Suprapubic skin (tissue), 3 donors: ENCODE data around the gene RXRA.

Experiments used
- EP300 ChIP-seq: sonication (generic); formaldehyde crosslinking; IDR thresholded peaks from one replicate; pipeline ENCODE4 v1.6.1; 2017; ENCODE audit warnings: antibody characterized with exemption
- POLR2A ChIP-seq, 2 donors: fragments of 450-650 bp; IDR thresholded peaks; one replicate each; pipeline ENCODE4 v1.6.1; 2017; ENCODE audit warnings: antibody characterized with exemption in 2 of 2, mild to moderate bottlenecking in 2 of 2, moderate library complexity in 2 of 2
- TF ChIP-seq, protein P1 (sequence below), 2 donors: fragments of 200-600 bp in 1 of 2; fragments of 450-650 bp in 1 of 2; sonication (generic) in 1 of 2; IDR thresholded peaks; one replicate each; pipeline ENCODE4 v1.5.1; 2016 to 2019; ENCODE audit warnings: antibody characterized with exemption in 2 of 2, mild to moderate bottlenecking in 1 of 2, moderate library complexity in 1 of 2

DNA sequence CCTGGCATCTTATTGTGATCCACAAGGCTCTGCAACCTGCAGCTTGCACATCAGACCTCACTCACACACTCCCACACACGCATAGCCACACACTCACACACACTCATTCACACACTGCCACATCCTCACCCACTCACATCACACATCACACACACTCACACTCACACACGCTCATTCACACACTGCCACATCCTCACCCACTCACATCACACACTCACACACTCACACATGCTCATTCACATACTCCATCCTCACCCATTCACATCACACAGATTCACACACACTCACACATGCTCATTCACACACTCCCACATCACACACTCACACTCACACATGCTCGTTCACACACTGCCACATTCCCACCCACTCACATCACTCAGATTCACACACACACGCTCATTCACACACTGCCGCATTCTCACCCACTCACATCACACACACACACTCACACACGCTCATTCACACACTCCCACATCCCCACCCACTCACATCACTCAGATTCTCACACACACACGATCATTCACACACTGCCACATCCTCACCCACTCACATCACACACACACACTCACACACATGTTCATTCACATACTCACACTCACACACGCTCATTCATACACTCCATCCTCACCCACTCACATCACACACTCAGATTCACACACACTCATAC lies 47.1 kb upstream of the RXRA start:
- no peak for TF ChIP-seq EP300
- TF ChIP-seq POLR2A (IDR thresholded peaks at IDR 0.05): no peak
- TF ChIP-seq, protein P1, sequence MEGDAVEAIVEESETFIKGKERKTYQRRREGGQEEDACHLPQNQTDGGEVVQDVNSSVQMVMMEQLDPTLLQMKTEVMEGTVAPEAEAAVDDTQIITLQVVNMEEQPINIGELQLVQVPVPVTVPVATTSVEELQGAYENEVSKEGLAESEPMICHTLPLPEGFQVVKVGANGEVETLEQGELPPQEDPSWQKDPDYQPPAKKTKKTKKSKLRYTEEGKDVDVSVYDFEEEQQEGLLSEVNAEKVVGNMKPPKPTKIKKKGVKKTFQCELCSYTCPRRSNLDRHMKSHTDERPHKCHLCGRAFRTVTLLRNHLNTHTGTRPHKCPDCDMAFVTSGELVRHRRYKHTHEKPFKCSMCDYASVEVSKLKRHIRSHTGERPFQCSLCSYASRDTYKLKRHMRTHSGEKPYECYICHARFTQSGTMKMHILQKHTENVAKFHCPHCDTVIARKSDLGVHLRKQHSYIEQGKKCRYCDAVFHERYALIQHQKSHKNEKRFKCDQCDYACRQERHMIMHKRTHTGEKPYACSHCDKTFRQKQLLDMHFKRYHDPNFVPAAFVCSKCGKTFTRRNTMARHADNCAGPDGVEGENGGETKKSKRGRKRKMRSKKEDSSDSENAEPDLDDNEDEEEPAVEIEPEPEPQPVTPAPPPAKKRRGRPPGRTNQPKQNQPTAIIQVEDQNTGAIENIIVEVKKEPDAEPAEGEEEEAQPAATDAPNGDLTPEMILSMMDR (IDR thresholded peaks at IDR 0.05): no peak
